GM11168 (cell line): ENCODE measurements around the gene ZDHHC11.

Experiments
- in situ Hi-C: fragments of 300-500 bp; cut with MboI; formaldehyde crosslinking; loops from one replicate; pipeline ENCODE4 v1.12.0; 2022; ENCODE audit warnings: low sequenced_read_pairs; ENCODE audit not compliant: unreplicated experiment

The ZDHHC11 gene

GRCh38 chr5:850511-851006, at the start of gene ZDHHC11:
TSS of gene ZDHHC11 (minus strand) at chr5:850986. CDS start at chr5:850602, 384 bp downstream.
- in situ Hi-C loops, result no loop called here

- in situ Hi-C loops, result no loop called here
Measured at GRCh38 chr5:893711-894110, 42.9 kb upstream of the ZDHHC11 start.

GRCh38 chr5:893137-893506, 42.3 kb upstream of the ZDHHC11 start:
- in situ Hi-C loops, result no loop called here

GRCh38 chr5:892394-893136, 41.8 kb upstream of the ZDHHC11 start, which contains the start of the genes BRD9 and TRIP13:
TSS of gene BRD9 (minus strand) at chr5:892801. CDS start at chr5:892657, 144 bp downstream.
TSS of gene TRIP13 (plus strand) at chr5:892884. CDS start at chr5:892999, 115 bp downstream.
- in situ Hi-C loops, result no loop called here

- in situ Hi-C loops, result no loop called here
Measured at GRCh38 chr5:891837-892393, 41.1 kb upstream of the ZDHHC11 start.

- in situ Hi-C loops, result no loop called here
Measured at GRCh38 chr5:891117-891836, 40.5 kb upstream of the ZDHHC11 start.

- in situ Hi-C loops, result no loop called here
Measured at GRCh38 chr5:889075-889710, 38.4 kb upstream of the ZDHHC11 start.

- in situ Hi-C loops, result no loop called here
Measured at GRCh38 chr5:888638-889035, 37.9 kb upstream of the ZDHHC11 start.

- in situ Hi-C loops, result no loop called here
Measured at GRCh38 chr5:887947-888637, 37.3 kb upstream of the ZDHHC11 start.

- in situ Hi-C loops, result no loop called here
Measured at GRCh38 chr5:886716-887325, 36.0 kb upstream of the ZDHHC11 start.

GRCh38 chr5:886036-886435, 35.2 kb upstream of the ZDHHC11 start:
- in situ Hi-C loops, result no loop called here

GRCh38 chr5:885529-885928, 34.7 kb upstream of the ZDHHC11 start:
- in situ Hi-C loops, result no loop called here

GRCh38 chr5:885127-885442, 34.3 kb upstream of the ZDHHC11 start:
- in situ Hi-C loops, result no loop called here

GRCh38 chr5:884345-885126, 33.8 kb upstream of the ZDHHC11 start:
- in situ Hi-C loops, result no loop called here

GRCh38 chr5:883475-884181, 32.8 kb upstream of the ZDHHC11 start:
- in situ Hi-C loops, result no loop called here

GRCh38 chr5:882253-883183, 31.7 kb upstream of the ZDHHC11 start:
- in situ Hi-C loops, result no loop called here

- in situ Hi-C loops, result no loop called here
Measured at GRCh38 chr5:881551-881935, 30.8 kb upstream of the ZDHHC11 start.
